ENCODE data around the gene MYL10.

- TF ChIP-seq CTCF (IDR thresholded peaks at IDR 0.05) (no peak), POLR2A (IDR thresholded peaks at IDR 0.05) (no peak)
Observed at GRCh38 chr7:101608772-101609713, 20.1 kb downstream of the MYL10 start.
